H9 (cell line): ENCODE results near the gene HEATR5A. TPM values are rescaled to one million over a fixed set of nuclear protein-coding genes. Genes with fewer than 3 reads are reported as not detected.

Source experiments
- DNase-seq: peaks from one replicate; pipeline ENCODE4 v3.0.0-alpha.2; 2017
- H2AFZ ChIP-seq: one replicate; pipeline ENCODE4 v1.6.1; 2013; ENCODE audit warnings: mild to moderate bottlenecking, low read length, control low read depth, moderate library complexity
- H2AK5ac ChIP-seq: 2 replicates; pipeline ENCODE4 v1.6.1; 2013; ENCODE audit warnings: low read length, control low read depth, mixed read lengths; ENCODE audit not compliant: insufficient read length
- H2BK120ac ChIP-seq: one replicate; pipeline ENCODE4 v1.6.1; 2013; ENCODE audit warnings: low read depth, mild to moderate bottlenecking, low read length, control low read depth, inconsistent platforms; ENCODE audit not compliant: poor library complexity, severe bottlenecking
- H2BK12ac ChIP-seq: 2 replicates; pipeline ENCODE4 v1.6.1; 2013; ENCODE audit warnings: low read length, control low read depth, mixed read lengths, low read depth; ENCODE audit not compliant: insufficient read length
- H2BK15ac ChIP-seq: 2 replicates; pipeline ENCODE4 v1.6.1; 2013; ENCODE audit warnings: low read depth, low read length, control low read depth
- H2BK20ac ChIP-seq: one replicate; pipeline ENCODE4 v1.6.1; 2013; ENCODE audit warnings: low read depth, mild to moderate bottlenecking, low read length, control low read depth, inconsistent platforms; ENCODE audit not compliant: poor library complexity, severe bottlenecking
- H2BK5ac ChIP-seq: 2 replicates; pipeline ENCODE4 v1.6.1; 2013; ENCODE audit warnings: low read length, control low read depth, mixed read lengths; ENCODE audit not compliant: insufficient read length
- H3K14ac ChIP-seq: 2 replicates; pipeline ENCODE4 v1.6.1; 2013; ENCODE audit warnings: low read length, control low read depth; ENCODE audit not compliant: insufficient read depth
- H3K18ac ChIP-seq: 2 replicates; pipeline ENCODE4 v1.6.1; 2013; ENCODE audit warnings: low read depth, mild to moderate bottlenecking, mixed read lengths, low read length, control low read depth; ENCODE audit not compliant: insufficient read length
- H3K23ac ChIP-seq: 2 replicates; pipeline ENCODE4 v1.6.1; 2013; ENCODE audit warnings: low read length, control low read depth, mixed read lengths, low read depth; ENCODE audit not compliant: insufficient read length
- H3K23me2 ChIP-seq: 2 replicates; pipeline ENCODE4 v1.6.1; 2013; ENCODE audit warnings: low read depth, mild to moderate bottlenecking, mixed read lengths, low read length, control low read depth; ENCODE audit not compliant: insufficient read length, poor library complexity, severe bottlenecking
- H3K27ac ChIP-seq: 2 replicates; pipeline ENCODE4 v1.5.1; 2013; ENCODE audit warnings: low read length, control low read depth, mixed read lengths, low read depth; ENCODE audit not compliant: insufficient read length
- H3K27me3 ChIP-seq: 2 replicates; pipeline ENCODE4 v1.6.1; 2013; ENCODE audit warnings: low read length, control low read depth, inconsistent platforms; ENCODE audit not compliant: insufficient read depth
- H3K4ac ChIP-seq: 2 replicates; pipeline ENCODE4 v1.6.1; 2013; ENCODE audit warnings: low read depth, mild to moderate bottlenecking, control low read depth, inconsistent platforms, low read length, moderate library complexity
- H3K4me1 ChIP-seq: 2 replicates; pipeline ENCODE4 v1.6.1; 2013; ENCODE audit warnings: low read length, control low read depth, inconsistent platforms; ENCODE audit not compliant: insufficient read depth
- H3K4me2 ChIP-seq: 2 replicates; pipeline ENCODE4 v1.6.1; 2013; ENCODE audit warnings: low read length, control low read depth, mixed read lengths; ENCODE audit not compliant: insufficient read length, insufficient read depth
- H3K56ac ChIP-seq: 2 replicates; pipeline ENCODE4 v1.6.1; 2013; ENCODE audit warnings: low read depth, mild to moderate bottlenecking, mixed read lengths, low read length, control low read depth; ENCODE audit not compliant: insufficient read length
- H3K79me1 ChIP-seq: 2 replicates; pipeline ENCODE4 v1.6.1; 2013; ENCODE audit warnings: low read depth, mild to moderate bottlenecking, moderate library complexity, low read length, control low read depth, inconsistent platforms; ENCODE audit not compliant: insufficient read depth, poor library complexity, severe bottlenecking
- H3K79me2 ChIP-seq: 2 replicates; pipeline ENCODE4 v1.6.1; 2013; ENCODE audit warnings: low read length, control low read depth, inconsistent platforms; ENCODE audit not compliant: insufficient read depth
- H3K9ac ChIP-seq: 2 replicates; pipeline ENCODE4 v1.6.1; 2013; ENCODE audit warnings: low read length, control low read depth, mixed read lengths; ENCODE audit not compliant: insufficient read length; ENCODE audit errors: extremely low read depth
- H3K9me3 ChIP-seq: one replicate; pipeline ENCODE4 v1.6.1; 2013; ENCODE audit warnings: low read depth, low read length, inconsistent platforms; ENCODE audit not compliant: control insufficient read depth
- H3T11ph ChIP-seq: one replicate; pipeline ENCODE4 v1.6.1; 2013; ENCODE audit warnings: mild to moderate bottlenecking, low read length, control low read depth, inconsistent platforms
- H4K20me1 ChIP-seq: one replicate; pipeline ENCODE4 v1.6.1; 2013; ENCODE audit not compliant: control insufficient read depth, insufficient read length, insufficient read depth
- H4K5ac ChIP-seq: 2 replicates; pipeline ENCODE4 v1.6.1; 2013; ENCODE audit warnings: low read depth, mild to moderate bottlenecking, mixed read lengths, low read length, control low read depth; ENCODE audit not compliant: insufficient read length
- H4K8ac ChIP-seq: replicated peaks from 2 replicates; pipeline ENCODE4 v1.6.1; 2013; ENCODE audit warnings: low read length, control low read depth, mixed read lengths, low read depth; ENCODE audit not compliant: insufficient read length
- H4K91ac ChIP-seq: 2 replicates; pipeline ENCODE4 v1.6.1; 2013; ENCODE audit warnings: low read depth, mild to moderate bottlenecking, moderate library complexity, mixed read lengths, low read length, control low read depth; ENCODE audit not compliant: insufficient read length
- H3K27ac Mint-ChIP-seq, 3 experiments: 2 replicates in 2 of 3; 3 replicates in 1 of 3; pipeline ENCODE4 v1.8.0; 2020 to 2021; ENCODE audit warnings: mixed read lengths in 3 of 3, mild to moderate bottlenecking in 1 of 3, moderate library complexity in 1 of 3
- H3K27me3 Mint-ChIP-seq: 2 replicates; pipeline ENCODE4 v1.8.0; 2021; ENCODE audit warnings: low read depth, mild to moderate bottlenecking, moderate library complexity, mixed read lengths
- H3K36me3 Mint-ChIP-seq, 3 experiments: 2 replicates in 2 of 3; 3 replicates in 1 of 3; pipeline ENCODE4 v1.8.0; 2020 to 2021; ENCODE audit warnings: low read depth in 3 of 3, mixed read lengths in 3 of 3; ENCODE audit not compliant: insufficient read depth in 1 of 3
- H3K4me1 Mint-ChIP-seq, 2 experiments: 2 replicates each; pipeline ENCODE4 v1.8.0; 2020; ENCODE audit warnings: mixed read lengths in 2 of 2
- H3K4me3 Mint-ChIP-seq, 2 experiments: 2 replicates in 1 of 2; 3 replicates in 1 of 2; pipeline ENCODE4 v1.8.0; 2020 to 2021; ENCODE audit warnings: mild to moderate bottlenecking in 2 of 2, mixed read lengths in 2 of 2, moderate library complexity in 1 of 2
- H3K9me3 Mint-ChIP-seq, 2 experiments: 2 replicates in 1 of 2; 3 replicates in 1 of 2; pipeline ENCODE4 v1.8.0; 2020; ENCODE audit warnings: mild to moderate bottlenecking in 2 of 2, mixed read lengths in 2 of 2, moderate library complexity in 1 of 2
- CTCF ChIP-seq: fragments of 200-600 bp; sonication (generic); conservative IDR thresholded peaks from 3 replicates; pipeline ENCODE4 v1.8.0; 2021; ENCODE audit warnings: antibody characterized with exemption, mild to moderate bottlenecking
- WGBS: extraction: QIAGEN DNeasy Blood & Tissue Kit; methylation state at CpG from one replicate; pipeline ENCODE4 v1.1.7; 2013; ENCODE audit warnings: missing lambda C conversion rate, low lambda C conversion rate, mixed read lengths; ENCODE audit not compliant: insufficient read length; ENCODE audit errors: extremely low coverage; 5-methylcytosine and 5-hydroxymethylcytosine counted together
- total RNA-seq: library from RNA; stranded (reverse); gene quantifications from 2 replicates; pipeline ENCODE4 v1.2.1, GENCODE V29; 2021

Gene HEATR5A
- total RNA-seq, 1 experiment from 2014 or later = 21.2 TPM

- H3K4me3 Mint-ChIP-seq = no peak overlapping the region
- peaks cover 0 to 2% (median 0%) of the 10 kb centered on the region in 3 experiments; a peak in 2 of 7 replicates for H3K36me3 Mint-ChIP-seq
- no peak overlapping the region for H3K56ac ChIP-seq
- no peaks in the 10 kb centered on the region for H3K9me3 ChIP-seq
- no peaks in the 10 kb centered on the region for H4K20me1 ChIP-seq
- no peak overlapping the region for H2BK12ac ChIP-seq
- H3K79me1 ChIP-seq = no peaks in the 10 kb centered on the region
- no peak overlapping the region for H3K9ac ChIP-seq
- WGBS = no CpG with 5 or more reads among the region's 3 CpGs
- no peak overlapping the region for H4K91ac ChIP-seq
- no peaks in the 10 kb centered on the region for H3K27me3 ChIP-seq
- no peak overlapping the region for H2BK5ac ChIP-seq
- no peak overlapping the region for H3T11ph ChIP-seq
- peak overlapping the region in 1 of 3 experiments; percentile 91; a peak in 2 of 7 replicates for H3K27ac Mint-ChIP-seq
- H3K23ac ChIP-seq = no peak overlapping the region
- DNase-seq = no peak
- H4K5ac ChIP-seq = no peak overlapping the region
- no peak overlapping the region for H4K8ac ChIP-seq
- no peak overlapping the region for H2BK15ac ChIP-seq
- H3K4me1 ChIP-seq = no peaks in the 10 kb centered on the region; the same call in 1 of the 2 replicates
- no peaks in the 10 kb centered on the region for H3K79me2 ChIP-seq
- no peak overlapping the region for H3K4me2 ChIP-seq
- H2AK5ac ChIP-seq = no peak overlapping the region
- no peak overlapping the region for H3K18ac ChIP-seq
- no peaks in the 10 kb centered on the region for H3K23me2 ChIP-seq
- H3K14ac ChIP-seq = no peak overlapping the region
- H3K4me1 Mint-ChIP-seq = peaks cover 17 to 23% of the 10 kb centered on the region in 2 experiments
- H3K27ac ChIP-seq = no peak overlapping the region
- H3K9me3 Mint-ChIP-seq = no peaks in the 10 kb centered on the region; a peak in 1 of 5 replicates
- no peak overlapping the region for H3K4ac ChIP-seq
- no peak for TF ChIP-seq CTCF
- no peak overlapping the region for H2BK20ac ChIP-seq
- H2AFZ ChIP-seq = no peak overlapping the region
- no peaks in the 10 kb centered on the region for H3K27me3 Mint-ChIP-seq
- no peak overlapping the region for H2BK120ac ChIP-seq
These were observed 175.7 kb downstream of the HEATR5A start for GRCh38 chr14:31244626-31245025.
